Islet of Langerhans (tissue), 1 donor: ENCODE measurements around the gene PDE8B.
"Not testable (repeated sequence)": the region's sequence is repeated elsewhere in the genome, so short reads cannot be mapped to it uniquely, and the experiment has no call there.

Experiments
- FAIRE-seq: peaks from one replicate; lab custom pipeline; 2011; peaks lifted over from hg19 to GRCh38; lab: Jason Lieb, UNC

The PDE8B gene

DNA sequence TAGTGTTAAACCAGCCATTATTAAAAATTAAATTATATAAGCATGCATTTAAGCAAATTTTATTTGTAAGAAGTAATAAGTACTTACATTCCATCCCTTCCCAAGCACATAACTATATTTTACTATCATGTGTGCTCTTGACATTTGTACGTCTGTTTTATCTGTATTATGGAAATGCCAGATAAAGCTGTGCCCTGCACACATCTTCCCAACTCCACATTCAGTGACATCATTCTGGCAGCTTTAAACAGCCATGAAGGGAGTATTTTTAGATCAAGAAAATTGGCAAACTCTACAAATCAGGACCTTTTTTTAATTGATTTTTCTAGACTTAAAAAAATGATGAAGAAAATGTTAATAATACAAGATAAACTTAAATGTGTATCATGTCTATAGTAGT lies 150.5 kb downstream of the PDE8B start:
- FAIRE-seq, result no peak

DNA sequence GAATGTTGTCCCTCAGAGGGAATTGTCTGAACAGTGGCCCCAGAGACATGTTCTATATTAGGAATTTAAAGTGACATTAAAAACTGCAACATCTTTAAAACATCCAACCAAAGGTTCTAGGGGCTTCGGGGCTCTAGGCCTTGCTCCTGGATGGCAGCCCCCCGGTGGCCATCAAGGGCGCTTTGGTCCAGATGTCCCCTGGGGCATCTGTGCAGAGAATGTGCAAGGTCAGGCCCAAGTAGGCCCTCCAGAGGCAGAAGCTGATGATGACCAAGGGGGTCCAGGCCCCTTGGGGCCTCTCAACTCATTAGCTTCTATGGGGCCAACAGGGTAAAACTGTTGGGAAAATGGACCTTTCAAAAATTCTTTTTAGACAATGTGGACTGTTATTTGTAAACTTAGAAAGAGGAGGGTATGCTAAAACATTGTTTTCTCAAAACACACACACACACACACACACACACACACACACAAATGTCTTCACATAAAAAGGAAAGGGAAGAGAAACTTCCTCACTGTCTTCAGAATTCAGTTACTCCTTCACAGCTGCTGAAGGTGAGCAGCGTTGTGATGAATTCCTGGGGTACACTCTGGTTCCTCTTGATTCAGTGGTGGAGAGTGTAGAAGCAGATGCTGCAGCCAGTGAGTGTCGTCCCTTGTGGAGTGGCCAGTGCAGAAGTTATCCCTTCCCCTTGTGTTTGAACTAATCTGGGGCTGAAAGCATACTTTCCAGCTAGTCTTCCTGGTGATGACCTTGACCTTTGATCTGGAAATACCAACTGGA lies 156.4 kb downstream of the PDE8B start:
- FAIRE-seq, result no peak

DNA sequence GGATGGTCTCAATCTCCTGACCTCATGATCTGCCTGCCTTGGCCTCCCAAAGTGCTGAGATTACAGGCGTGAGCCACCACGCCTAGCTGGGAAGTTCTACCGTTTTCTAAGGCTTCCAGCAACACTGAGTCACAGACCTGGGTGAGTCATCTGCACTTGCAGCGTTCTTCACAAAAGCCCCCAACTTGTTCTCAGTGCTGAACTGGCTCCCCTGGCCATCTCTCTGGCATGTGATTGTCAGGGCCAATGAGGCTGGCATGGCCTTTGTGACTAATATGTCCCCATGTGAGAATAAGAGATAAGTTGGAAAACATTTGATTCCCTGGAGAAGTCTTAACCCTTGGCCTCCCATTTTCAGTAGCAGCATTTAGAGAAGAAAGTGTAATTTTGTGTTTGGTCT lies 157.3 kb downstream of the PDE8B start:
- no peak for FAIRE-seq

DNA sequence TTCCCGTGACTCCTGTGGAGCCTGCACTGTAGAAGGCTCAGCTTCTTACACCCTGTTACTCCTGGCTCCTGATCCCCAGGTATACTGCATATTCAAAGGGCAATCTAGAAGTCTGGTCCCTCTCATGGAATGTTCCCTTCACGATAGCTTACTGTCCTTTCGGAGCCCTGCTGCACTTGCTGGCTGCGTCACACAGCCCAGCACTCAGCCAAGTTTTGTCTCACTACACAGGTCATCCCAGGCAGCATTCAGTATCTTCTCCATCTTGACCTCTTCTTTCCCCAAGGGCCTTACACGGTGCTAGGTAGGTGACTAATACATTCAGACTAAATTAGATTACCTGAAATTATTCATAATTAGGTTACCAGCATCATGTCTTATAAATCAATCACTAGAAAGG lies 157.9 kb downstream of the PDE8B start:
- FAIRE-seq, result no peak

DNA sequence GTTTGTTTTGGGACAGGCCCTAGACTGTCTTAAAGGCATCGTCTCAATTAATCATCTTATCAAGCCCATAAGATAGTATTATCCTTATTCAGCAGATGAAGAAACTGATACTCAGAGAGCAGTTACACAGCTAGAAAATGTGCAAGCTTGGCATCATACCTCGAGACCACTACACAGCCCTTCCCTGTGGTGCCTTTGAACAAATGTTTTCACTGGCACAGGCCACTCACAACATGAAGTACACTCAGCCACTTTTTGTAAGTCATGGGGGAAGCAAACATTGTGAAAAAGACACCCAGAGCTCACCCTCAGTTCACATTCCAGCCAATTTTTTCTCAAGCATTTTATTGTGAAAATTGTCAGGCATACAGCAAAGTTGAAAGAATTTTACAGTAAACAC lies 159.1 kb downstream of the PDE8B start:
- FAIRE-seq, result no peak

DNA sequence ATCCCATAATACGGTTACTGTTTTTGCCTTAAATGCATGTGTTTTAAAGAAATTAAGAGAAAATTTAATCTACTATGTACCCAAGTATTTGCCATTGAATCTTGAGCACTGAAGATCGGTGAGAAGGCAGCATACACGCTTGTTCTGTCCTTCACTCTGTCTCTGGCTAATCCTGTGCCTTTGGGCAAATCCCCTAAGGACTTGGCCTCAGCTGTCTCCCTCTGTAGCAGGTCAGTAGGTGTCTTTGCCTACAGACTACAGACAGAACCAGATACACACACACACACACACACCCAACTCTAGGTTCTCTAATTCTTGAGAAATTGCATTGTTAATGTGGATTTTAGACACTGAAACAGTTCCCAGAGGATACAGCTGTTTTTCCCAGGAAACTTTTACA lies 164.2 kb downstream of the PDE8B start:
- FAIRE-seq, result no peak

DNA sequence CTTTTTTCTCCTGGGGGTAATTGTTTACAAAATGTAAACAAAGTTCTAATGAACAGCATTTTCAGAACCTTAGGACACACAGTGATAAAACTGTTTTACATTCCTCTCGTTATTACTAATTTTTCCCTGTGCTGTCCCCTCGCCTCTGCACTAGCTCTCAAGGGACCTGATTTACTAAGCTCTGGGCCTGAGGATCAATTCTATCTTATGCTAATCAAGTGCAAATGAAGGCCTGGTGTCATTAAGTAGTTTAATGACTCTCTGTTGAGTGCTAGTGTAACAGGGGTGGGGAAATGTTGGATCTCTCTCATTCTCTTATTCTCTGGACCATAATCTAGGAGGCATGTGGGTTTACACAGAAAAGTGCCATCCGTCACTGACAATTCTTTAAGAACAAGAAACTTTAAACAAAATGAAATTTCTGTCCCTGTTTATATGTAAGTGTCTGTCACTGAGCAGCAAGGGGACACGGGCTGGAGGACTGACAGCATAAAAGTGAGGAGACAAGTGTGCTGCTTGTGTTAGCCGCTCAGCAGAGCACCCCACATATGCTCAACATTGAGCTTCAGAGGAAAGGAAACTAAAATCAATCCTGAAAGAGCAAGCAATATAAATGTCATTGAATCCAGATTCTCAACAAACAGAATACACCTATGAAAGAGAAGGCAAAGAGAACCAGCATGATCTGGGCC lies 166.3 kb downstream of the PDE8B start:
- FAIRE-seq, result no peak

DNA sequence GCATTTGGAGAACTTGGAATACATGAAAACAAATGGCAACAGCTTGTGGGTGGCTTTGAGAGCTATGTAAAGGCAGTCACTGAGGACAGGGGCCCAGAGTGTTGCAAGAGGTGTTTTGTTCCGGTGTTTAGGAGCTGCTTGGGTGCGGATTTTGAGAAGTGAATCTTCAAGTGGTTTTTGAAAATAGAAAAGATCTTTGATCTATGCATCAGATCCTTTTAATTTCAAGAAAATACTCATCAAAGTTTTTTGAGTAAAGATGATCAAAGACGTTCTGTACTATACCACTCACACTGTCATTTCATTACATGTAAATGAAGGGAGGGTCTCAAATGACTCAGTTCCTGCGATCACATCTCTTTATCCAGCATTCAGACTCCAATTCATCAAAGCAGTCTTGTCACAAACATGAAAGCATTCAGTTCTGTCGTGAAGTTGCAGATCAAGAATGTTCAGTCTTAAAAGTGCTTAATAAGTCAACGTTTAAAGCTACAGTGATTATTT lies 169.1 kb downstream of the PDE8B start:
- FAIRE-seq, result no peak

DNA sequence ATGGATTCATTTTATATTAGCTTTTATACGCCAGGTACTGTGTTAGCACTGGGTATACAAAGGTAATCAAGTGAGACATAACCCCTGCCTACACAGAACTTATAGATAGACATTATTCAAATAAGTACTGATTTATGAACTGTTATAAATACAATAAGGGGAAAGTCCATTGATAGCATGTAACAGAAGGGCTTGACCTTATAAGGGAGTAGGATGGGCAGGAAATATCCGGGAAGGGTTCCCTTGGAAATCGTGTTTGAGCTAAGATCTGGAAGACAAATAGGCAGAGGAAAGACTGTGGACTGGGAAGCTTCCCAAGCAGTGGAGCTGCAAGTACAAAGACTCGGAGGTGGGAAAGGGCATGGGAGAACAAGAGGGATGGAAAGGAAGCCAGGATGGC lies 170.2 kb downstream of the PDE8B start:
- no peak for FAIRE-seq

DNA sequence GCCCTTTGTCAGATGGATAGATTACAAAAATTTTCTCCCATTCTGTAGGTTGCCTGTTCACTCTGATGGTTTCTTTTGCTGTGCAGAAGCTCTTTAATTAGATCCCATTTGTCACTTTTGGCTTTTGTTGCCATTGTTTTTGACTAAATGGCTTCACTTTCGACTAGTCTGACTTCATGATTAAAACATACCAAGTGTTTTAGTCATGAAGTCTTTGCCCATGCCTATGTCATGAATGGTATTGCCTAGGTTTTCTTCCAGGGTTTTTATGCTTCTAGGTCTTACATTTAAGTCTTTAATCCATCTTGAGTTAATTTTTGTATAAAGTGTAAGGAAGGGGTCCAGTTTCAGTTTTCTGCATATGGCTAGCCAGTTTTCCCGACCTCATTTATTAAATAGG lies 172.9 kb downstream of the PDE8B start:
- FAIRE-seq, result not testable (repeated sequence)

DNA sequence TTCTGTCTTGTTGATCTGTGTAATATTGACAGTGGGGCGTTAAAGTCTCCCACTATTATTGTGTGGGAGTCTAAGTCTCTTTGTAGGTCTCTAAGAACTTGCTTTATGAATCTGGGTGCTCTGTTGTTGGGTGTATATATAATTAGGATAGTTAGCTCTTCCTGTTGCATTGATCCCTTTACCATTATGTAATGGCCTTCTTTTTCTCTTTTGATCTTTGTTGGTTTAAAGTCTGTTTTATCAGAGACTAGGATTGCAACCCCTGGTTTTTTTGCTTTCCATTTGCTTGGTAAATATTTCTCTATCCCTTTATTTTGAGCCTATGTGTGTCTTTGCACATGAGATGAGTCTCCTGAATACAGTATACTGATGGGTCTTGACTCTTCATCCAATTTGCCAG lies 175.9 kb downstream of the PDE8B start:
- not testable (repeated sequence) for FAIRE-seq

DNA sequence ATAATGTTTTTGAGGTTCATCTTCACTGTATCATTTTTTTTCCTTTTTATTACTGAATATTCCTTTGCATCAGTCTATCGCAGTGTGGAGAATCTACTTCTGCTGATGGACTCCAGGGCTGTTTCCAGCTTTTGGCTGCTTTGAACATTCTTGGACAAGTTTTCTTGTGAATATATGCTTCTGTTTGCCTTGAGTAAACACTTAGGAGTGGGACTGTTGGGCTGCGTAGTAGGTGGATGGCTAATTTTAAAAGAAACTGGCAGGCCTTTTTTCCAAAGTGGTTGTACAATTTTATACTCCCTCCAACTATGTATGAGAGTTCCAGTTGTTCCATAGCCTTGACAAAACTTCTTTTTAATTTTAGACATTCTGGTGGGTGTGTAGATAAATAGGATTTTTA lies 179.3 kb downstream of the PDE8B start:
- no peak for FAIRE-seq

DNA sequence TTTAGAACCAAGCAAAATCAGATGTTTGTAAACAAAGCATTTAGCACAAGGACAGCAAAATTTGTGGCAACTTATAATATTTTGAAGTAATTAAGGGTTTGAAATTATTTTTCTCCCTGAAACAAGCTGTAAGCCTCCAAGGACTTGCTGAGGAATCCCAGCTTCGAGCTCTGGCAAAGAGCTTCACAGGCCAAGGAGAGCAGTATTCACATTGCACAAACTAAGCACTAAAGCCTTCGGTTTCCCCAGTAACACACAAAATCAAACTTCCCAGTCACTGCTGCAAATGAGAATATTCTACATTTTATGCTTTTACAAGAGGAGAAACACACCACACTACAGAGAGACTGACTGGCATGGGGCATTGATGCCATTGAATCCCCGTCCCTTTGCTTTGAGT lies 179.7 kb downstream of the PDE8B start:
- FAIRE-seq, result no peak

DNA sequence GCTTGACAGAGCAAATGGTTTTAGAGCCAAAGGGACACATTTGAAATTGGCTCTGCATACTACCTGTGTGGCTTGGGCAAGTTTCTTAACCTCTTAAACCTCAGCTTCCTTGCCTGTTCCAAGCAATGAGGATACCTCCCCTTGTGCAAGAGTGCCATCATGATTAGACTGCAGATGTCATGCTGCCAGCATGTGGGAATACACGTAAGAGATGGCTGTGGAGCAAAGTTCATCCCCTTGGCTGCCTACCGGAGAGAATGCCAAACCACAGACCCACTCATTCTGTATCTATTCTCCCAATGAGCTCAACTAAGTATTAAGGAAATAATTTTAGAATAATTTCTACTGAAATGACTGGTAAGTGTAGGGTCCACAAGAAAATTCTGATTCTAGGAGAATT lies 180.3 kb downstream of the PDE8B start:
- no peak for FAIRE-seq

DNA sequence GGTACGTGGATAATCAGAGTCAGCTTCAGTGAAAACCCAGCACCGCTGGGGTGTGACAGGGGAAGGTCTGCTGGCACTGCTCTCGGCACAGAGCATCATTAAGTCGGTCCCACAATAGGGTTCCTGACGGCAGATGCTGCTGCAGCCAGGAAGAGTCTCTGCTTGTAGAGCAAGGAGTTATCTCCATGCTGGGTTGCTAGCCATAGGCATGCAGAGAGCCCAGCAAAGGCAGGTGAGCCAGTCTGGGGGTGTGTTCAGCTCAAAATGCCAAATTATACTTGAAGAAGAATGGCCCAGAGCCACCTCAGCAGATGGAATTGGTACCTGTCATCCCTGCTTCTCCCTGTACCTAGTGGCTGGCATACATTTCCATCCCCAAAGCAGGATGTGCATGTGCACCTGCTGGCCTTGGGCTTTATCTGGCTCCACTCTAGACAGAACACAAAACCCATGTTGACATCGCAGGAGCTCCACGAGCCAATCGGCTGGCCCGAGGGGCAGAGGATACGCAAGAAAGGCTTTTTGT lies 180.8 kb downstream of the PDE8B start:
- no peak for FAIRE-seq

DNA sequence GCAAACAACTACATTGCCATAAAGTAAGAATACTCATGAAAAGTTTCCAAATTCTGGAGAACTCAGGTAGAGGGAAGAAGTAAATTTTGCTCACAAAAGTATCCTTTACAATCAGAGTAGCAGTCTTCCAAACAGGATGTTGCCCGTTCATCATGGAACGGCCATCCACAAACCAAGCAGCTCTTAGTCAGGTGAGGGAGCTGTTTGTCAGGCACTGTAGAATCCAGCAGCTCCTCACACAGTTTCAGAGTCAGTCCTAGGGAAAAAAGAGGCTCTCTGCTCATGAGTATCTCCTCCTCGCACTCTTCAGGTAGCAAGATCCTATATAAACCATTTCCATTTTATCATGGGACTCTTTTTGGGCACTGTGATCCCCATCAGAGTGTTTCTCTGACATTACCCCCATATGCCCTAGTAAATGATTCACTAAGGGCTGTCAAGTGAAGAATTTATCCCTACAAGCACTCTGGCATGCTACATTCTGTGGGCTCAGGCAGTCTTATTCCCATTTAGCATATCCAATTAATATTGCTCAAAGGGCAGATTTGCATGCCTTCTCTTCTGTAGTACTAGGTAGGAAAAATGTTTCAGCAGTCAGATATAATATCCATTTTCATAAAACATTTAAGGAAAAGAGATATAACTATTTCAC lies 183.7 kb downstream of the PDE8B start:
- FAIRE-seq, result peak; percentile 81

DNA sequence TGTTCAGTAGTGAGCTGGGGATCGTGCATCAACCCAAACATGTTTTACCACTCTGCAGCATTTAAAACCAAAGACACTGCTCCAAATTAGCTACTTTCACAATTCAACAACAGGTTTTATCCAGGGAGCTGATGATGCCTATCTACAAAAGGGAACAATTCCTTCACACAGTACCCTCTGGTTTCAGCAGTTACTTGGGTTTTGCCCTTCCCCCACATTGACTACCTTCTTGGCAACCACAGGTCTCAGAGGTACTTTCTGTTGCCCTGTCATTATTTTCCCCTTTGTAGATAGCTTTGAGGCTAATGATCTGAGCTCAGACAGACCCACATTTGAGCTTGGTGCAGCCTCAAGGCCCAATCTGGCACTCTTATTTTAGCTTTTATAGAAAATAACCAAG lies 185.5 kb downstream of the PDE8B start:
- no peak for FAIRE-seq

DNA sequence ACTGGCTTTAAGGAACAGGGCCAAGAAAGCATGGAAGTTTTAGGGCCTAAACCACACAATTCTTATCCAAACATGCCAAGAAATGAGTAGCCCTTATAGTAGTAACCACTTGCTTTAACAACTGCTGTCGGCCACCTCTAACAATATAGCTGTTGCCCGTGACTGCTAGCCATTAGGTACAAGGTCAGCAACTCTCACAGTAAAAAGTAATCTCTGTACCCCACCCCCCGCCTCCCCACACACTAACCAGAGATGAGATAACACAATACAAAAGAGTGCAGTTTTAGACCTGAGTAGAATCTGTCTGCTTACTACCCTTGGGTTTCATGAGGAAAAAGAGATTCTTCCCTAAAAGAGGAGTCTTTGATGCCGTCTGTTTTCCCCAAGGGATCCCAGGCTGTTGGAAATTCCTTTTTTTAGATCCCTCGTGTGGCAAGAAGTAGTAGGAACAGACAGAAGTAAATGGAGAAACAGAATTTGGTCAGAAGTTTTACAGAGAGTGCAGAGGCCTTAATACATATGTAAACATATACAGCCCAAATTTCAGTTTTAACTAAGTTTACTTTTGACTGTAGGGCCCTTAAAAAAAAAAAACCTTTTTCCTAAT lies 187.3 kb downstream of the PDE8B start:
- no peak for FAIRE-seq

DNA sequence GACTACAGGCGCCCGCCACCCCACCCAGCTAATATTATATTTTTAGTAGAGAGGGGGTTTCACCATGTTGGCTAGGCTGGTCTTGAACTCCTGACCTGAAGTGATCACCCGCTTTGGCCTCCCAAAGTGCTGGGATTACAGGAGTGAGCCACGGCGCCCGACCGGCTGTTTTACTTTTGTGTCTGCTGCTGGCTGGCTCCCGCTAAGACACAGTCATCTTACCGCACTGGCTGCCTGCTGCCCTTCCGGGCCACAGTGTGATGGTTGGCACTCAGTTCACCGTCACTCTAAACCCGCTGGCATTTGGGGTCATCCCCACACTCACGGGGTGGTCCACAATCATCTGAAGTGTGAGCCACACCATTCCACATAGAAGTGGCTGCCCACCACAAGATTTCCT lies 188.0 kb downstream of the PDE8B start:
- FAIRE-seq, result no peak

DNA sequence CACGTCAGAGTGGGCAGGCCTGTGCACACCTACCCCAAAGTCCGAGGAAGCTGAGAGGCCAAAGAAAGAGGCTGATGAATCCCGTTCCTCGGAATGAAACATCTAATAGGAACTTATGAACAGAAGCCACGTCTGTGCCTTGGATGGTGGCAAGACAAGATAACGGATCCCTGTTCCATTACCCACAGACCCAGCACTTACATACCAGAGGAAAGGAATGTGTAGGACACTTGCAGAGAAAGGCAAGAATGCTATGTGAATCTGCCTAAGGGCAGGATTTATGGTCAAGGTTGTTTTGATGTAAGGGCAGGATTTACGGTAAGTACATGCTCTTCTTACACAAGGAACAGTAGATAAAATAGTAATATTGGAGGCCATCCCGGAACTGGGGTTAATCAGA lies 188.4 kb downstream of the PDE8B start:
- FAIRE-seq, result no peak

DNA sequence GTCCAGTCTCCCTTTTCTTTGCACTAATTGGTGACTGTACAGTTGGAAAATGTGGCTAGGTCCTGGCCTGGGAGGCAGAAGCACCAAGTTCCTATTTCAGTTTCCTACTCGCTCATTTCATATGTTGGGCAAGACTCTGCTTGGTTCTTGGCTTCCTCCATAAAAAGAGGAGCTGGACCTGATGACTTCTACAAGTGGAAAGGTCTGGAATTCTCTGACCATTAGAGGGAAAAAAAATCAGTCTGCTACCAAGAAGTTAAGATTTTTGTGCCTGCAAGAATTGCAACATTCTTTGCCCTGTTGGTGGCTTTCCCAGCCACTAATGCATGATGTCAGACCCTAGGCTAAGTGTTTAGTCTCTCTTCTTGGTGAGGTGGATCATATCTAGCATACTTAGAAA lies 190.2 kb downstream of the PDE8B start:
- no peak for FAIRE-seq

DNA sequence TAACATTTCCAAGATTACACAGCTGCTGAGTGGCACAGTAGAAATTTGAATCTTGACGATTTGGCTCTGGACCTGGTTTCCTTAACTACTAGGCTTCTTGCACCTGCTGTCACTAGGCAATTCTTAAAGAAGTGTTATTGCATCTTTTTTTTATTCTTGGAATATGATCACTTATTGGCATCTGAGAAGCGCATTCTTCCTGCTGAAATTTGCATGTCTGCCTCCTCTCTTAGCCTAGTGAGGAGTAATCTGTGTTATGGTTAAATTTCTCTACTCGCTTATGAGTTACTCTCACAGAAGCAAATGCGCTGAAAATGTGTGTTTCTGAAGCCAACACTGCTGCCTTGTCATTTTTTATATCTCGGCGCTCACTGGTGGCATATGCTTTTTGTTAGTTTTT lies 192.3 kb downstream of the PDE8B start:
- no peak for FAIRE-seq

DNA sequence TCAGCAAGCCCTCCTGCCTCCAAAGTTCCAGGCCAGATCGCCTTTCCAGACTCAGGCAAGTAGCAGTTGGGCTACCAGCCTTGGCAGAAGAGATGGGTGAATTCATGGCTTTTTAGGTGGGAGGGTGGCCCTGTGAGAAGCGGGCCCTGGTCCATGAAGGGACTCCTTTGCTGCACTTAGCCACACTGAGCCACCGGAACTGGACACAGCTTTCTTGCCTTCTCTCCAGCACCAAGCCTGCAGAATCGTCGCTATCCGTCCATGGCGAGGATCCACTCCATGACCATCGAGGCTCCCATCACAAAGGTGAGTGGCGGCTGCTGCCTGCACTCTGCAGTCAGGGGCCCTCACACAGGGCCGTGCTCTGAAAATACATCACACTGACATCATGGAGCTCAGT lies 196.7 kb downstream of the PDE8B start:
- FAIRE-seq, result no peak
